HG03378 (cell line): ENCODE results near the gene SPG7.
"Not testable (repeated sequence)": the region's sequence is repeated elsewhere in the genome, so short reads cannot be mapped to it uniquely, and the experiment has no call there.

Source experiments
- ATAC-seq: cut with Tn5 transposase; IDR thresholded peaks from one replicate; pipeline ENCODE4 v1.9.1; 2021; ENCODE audit warnings: mild to moderate bottlenecking, moderate library complexity; ENCODE audit not compliant: unreplicated experiment

The SPG7 gene

DNA sequence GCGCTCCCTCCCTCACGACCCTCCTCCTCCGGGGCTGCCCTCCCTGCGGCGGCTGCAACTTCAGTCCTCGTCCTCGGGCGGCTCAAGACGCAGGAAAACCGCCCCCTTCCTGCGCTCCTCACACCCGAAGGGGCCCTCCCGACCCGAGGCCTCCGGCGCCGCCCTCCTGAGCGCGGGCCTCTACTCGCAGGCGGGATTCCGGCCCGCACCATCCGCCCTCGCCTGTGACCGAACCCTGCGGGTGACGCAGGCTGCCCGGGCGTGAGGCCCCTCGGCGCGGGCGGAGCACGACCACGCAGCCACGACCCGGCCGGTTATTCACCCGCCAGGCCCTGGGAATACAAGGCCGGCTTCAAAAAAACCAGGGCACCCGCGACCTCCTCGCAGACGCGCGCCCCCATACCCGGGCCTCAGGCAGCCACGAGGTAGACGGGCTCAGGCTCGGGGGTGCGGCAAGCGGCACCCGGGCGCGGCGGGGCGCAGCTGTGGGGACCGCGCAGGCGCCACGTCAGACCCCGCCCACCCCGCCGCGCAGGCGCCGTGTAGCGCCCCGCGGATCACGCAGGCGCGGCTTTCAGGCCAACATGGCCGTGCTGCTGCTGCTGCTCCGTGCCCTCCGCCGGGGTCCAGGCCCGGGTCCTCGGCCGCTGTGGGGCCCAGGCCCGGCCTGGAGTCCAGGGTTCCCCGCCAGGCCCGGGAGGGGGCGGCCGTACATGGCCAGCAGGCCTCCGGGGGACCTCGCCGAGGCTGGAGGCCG lies at the start of gene SPG7:
TSS of gene SPG7 (plus strand) at position 570 of the 757 bp plus-strand sequence. CDS start at position 585, 15 bp downstream.
- peak; percentile 43 for ATAC-seq

DNA sequence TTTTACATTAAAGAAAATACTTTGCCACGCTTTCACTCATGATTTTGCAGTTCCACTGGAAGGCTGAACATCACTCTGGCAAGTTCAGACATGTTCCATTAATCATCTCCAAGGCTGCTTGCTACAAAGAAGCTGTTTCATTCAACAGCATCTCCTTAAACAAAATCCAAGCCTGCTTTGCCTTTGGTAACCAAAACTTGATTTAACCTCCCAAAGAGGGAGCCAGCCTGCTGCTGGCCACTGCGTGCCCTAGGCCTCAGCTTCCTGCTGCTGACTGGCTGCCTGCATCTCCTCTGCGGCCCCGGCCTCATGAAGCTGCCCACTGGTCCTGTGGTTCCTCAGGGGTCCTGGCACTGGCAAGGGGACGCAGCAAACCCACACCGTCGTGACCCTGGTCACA lies 49.7 kb upstream of the SPG7 start:
- no peak for ATAC-seq

DNA sequence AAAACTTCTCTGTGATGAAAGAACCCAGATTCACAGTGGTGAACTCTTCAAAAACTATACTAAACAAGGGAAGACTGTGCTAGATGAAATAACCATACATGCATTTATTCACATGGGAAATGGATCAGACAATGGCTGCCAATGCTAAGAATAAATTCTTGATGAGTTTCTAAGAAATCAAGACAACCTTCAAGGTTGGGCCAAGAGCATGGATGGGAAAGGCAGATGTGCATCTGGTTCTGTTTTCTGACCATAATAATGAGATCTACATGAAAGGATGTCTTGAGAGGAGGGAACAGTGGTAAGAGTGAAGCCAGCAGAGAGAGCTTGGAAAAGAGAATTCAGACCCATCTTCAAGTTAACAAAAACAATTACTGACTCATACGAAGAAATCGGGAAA lies 49.2 kb upstream of the SPG7 start:
- ATAC-seq, result no peak

DNA sequence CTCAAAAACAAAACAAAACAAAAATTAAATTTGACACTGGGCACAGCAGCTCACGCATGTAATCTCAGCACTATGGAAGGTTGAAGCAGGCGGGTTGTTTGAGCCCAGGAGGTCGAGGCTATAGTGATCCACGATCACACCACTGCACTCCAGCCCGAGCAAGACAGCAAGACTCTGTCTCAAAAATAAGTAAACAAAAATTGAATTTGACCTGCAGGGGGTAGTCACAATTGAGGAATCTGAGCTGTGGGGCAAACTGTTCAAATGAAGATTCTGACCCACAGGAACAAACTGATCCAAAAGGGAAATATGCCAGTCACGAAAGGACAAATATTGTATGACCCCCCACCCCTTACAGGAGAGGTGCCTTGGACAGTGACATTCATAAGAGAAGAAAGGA lies 47.6 kb upstream of the SPG7 start:
- ATAC-seq, result no peak

DNA sequence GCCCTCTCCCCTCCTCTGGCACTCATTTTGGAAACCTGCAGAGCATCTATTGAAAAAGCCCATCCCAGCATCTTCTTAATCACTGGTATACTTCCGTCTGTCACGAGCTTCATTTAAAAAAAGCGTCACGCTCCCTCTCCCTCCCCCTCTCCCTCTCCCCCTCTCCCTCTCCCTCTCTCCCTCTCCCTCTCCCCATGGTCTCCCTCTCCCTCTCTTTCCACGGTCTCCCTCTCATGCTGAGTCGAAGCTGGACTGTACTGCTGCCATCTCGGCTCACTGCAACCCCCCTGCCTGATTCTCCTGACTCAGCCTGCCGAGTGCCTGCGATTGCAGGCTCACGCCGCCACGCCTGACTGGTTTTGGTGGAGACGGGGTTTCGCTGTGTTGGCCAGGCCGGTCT lies 46.3 kb upstream of the SPG7 start:
- not testable (repeated sequence) for ATAC-seq

- ATAC-seq, result not testable (repeated sequence)
Measured at GRCh38 chr16:89462639-89463038, 45.6 kb upstream of the SPG7 start.

GRCh38 chr16:89463312-89463711 lies 44.9 kb upstream of the SPG7 start:
- ATAC-seq, result not testable (repeated sequence)

DNA sequence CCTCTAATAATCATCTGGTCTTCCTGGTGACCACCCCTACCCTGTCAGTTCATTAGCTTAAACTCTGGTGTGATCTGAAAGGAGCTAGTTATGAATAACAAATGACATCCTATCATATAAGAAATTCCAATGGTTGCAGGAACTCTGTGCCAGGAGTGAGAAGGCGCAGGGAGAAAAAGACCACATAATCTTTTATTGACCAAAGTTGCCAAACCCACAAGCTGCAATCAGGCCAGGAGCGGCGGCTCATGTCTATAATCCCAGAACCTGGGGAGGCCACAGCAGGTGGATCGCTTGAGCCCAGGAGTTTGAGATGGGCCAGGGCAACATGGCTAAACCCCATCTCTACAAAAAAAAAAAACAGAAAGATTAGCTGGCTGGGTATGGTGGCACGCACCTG lies 41.3 kb upstream of the SPG7 start:
- no peak for ATAC-seq

GRCh38 chr16:89467382-89467781 lies 40.8 kb upstream of the SPG7 start:
- ATAC-seq, result no peak

- ATAC-seq, result no peak
Measured at GRCh38 chr16:89472711-89473075, 35.5 kb upstream of the SPG7 start.

DNA sequence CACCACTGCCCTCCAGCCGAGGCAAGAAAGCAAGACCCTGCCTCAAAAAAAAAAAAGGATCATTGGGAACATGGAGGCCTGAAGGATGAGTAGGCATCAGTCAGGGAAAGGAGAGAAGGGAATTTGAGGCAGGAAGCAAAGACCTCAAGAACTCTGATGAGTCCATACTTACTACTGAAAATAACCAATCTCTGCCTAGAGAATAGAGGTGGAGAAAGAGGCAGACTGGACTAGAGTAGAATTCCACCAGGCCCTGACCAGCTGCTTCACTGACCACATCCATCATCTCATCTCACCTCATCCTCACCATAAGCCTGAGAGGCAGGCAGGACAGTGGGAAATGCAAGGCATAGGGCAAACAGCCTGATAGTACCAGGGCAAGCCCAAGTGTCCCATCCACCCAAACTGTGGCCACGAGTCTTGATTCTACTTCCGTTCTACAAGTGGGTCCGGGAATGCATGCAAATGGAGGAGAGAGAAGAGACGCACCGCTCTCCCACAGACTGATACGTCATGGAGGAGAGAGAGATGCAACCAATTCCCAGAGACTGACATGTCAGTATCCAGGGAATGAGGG lies 35.0 kb upstream of the SPG7 start:
- no peak for ATAC-seq

DNA sequence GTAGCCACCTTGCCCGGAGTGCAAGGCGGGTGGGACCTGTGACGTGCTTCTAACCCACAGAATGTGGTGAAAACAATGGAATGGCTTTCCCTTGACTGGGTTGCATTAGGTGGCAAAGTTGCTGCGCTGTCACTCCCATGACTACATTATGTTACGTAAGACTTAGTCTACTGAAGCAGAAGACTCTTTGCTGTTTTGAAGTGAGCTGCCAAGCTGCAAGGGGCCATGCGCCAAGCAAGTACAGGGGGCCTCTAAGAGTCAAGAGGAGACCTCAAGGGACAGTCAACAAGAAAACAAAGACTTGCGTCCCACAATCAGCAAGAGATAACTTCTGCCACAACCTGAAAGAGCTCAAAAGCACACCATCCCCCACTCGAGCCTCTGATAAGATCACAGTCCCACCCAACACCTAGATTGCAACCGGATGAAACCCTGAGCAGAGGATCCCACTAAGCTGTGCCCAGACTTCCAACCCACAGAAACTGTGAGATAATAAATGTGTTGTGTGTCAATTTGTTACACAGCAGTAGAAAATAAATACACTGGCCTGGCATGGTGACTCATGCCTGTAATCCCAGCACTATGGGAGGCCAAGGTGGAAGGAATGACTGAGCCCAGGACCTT lies 34.3 kb upstream of the SPG7 start:
- ATAC-seq, result no peak

DNA sequence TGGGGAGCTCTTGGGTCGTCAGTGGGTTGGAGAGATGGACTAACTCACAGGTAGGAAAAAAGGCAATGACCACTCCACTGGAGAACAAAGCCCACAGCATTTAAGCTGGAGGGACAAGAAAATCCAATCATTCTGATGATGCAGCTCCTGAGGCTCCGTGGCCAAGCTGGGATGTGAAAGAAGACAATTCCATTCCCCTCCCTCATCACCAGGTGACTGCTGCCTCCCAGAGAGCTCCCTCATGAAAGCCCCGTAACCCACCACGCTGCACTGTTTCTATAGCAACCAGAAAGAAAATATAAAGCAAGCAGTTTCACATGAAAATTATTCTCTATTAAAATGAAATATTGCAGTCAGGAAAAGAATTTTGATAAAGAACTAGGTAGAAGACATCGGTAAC lies 33.1 kb upstream of the SPG7 start:
- no peak for ATAC-seq

DNA sequence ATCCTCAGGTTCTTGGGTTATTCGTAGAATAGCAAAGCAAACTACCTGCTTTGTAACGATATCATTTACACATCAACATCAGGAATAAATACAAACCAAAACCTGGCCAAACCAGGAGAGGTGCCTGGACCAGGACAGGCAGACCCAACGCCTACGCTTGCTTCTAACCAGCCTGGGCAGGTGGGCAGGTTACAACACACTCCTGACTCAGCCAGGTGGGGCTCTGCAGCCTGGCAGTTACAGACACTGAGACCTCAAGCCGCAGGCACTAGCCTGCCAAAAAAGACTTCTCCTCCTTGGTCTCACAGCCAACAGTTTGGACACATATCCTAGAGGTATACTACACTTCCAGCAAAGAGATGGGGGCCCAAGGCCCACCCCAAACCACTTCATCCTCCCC lies 31.8 kb upstream of the SPG7 start:
- ATAC-seq, result peak; percentile 31

- peak; percentile 62 for ATAC-seq
Measured at GRCh38 chr16:89476811-89477261, 31.4 kb upstream of the SPG7 start.

DNA sequence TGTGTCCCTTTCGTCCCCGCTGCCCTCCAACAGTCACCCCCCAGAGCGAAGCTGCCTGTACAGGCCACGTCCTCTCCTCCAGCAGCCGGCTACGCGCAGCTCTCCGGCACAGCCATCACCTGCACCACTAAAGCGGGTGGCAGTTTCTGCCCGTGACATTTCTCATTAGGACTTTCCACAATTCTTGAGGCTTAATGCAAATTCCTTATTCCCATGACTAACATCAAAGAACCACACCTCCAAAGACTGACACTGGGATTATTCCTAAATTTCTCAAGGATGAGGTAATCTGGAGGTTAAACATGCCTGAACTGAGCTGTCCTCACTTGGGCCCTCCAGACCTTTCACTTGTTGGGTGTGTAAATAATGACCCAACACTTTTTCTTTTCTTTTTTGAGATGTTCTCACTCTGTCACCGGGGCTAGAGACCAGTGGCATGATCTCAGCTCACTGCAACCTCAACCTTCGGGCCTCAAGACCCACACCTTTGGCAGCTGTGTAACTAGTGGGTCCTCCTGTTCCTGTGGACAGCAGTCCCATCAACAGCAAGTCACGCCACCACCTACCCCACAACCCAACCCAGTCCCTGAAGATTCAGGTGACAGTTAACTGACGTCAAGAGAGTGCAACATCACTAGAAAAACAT lies 29.5 kb upstream of the SPG7 start:
- no peak for ATAC-seq

DNA sequence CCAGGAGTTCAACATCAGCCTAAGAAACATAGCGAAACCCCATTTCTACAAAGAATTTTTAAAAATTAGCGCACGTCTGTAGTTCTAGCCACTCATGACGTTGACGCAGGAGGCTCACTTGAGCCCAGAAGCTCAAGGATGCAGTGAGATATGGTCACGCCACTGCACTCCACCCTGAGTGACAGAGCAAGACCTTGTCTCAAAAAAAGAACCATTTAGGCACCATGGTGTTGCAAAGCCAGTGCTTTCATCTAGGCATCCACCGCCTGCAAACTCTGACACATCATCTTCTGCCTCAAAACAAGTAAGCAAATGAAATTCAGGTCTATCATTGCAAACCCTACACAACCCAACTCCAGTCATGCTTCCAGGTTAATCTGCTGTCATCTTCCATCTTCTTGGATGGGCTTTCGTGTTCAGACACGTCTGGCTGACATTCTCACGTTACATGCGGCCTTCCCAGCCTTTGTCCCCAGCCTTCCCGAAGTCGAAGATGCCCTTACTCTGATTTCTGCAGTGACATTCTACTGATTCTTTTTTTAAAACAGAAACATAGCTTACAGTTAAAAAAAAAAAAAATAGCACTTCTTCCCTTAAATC lies 26.7 kb upstream of the SPG7 start:
- no peak for ATAC-seq

GRCh38 chr16:89482150-89482816 lies 25.9 kb upstream of the SPG7 start:
- ATAC-seq, result no peak

- ATAC-seq, result no peak
Measured at GRCh38 chr16:89482817-89483205, 25.4 kb upstream of the SPG7 start.

DNA sequence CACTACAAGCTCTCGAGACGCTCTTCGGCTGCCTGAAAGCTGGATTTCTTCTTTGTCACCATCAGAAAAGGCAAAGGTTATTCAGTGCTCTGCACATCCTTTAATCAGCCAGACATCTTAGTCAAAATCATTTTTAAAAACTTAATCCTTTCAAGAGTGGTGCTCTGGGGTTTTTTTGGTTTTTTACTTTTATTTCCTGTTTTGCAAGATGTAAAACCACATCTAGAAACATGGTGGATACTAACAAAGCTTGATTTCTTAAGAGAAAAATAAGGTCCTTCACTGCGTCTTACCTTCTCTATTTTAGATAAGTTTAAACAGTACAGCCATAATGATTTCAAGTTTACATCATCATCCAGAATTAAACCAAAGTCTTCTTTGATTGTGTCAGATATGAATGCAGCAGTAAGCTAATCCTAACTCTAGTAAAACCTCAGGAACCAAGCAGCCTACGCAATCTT lies 24.1 kb upstream of the SPG7 start:
- ATAC-seq, result no peak
